Trophoblast cell (in vitro differentiated cells and primary cell): Measurements from ENCODE around the gene MYO1A.

ENCODE experiments used
- DNase-seq, 2 donors: peaks; one replicate each; pipeline ENCODE4 v3.0.0-alpha.2; 2016
- H2AFZ ChIP-seq: 2 replicates; pipeline ENCODE4 v1.6.1; 2013; ENCODE audit warnings: low read length, moderate library complexity, mild to moderate bottlenecking; ENCODE audit not compliant: insufficient read depth, poor library complexity
- H2AK5ac ChIP-seq: 2 replicates; pipeline ENCODE4 v1.6.1; 2013; ENCODE audit warnings: mild to moderate bottlenecking, low read length
- H2BK120ac ChIP-seq: 2 replicates; pipeline ENCODE4 v1.6.1; 2013; ENCODE audit warnings: low read length, mild to moderate bottlenecking, moderate library complexity; ENCODE audit not compliant: insufficient read depth, poor library complexity
- H2BK12ac ChIP-seq: 2 replicates; pipeline ENCODE4 v1.6.1; 2013; ENCODE audit warnings: mild to moderate bottlenecking, low read length, moderate library complexity
- H2BK5ac ChIP-seq: 2 replicates; pipeline ENCODE4 v1.6.1; 2013; ENCODE audit warnings: low read length, low read depth, moderate library complexity, mild to moderate bottlenecking; ENCODE audit not compliant: poor library complexity
- H3K14ac ChIP-seq: 2 replicates; pipeline ENCODE4 v1.6.1; 2013; ENCODE audit warnings: mild to moderate bottlenecking, low read length
- H3K18ac ChIP-seq: 2 replicates; pipeline ENCODE4 v1.6.1; 2013; ENCODE audit warnings: mild to moderate bottlenecking, low read length
- H3K23ac ChIP-seq: 2 replicates; pipeline ENCODE4 v1.6.1; 2013; ENCODE audit warnings: low read length
- H3K27ac ChIP-seq: 2 replicates; pipeline ENCODE4 v1.5.1; 2013; ENCODE audit warnings: low read depth, mild to moderate bottlenecking, inconsistent platforms, low read length, moderate library complexity
- H3K27me3 ChIP-seq: 2 replicates; pipeline ENCODE4 v1.6.1; 2013; ENCODE audit warnings: inconsistent platforms, mild to moderate bottlenecking, low read length, moderate library complexity; ENCODE audit not compliant: insufficient read depth
- H3K36me3 ChIP-seq, 2 experiments: 1 replicate in 1 of 2; 2 replicates in 1 of 2; pipeline ENCODE4 v1.6.1; 2013; ENCODE audit warnings: low read length in 2 of 2, mild to moderate bottlenecking in 2 of 2, moderate library complexity in 1 of 2; ENCODE audit not compliant: insufficient read depth in 2 of 2, control insufficient read depth in 1 of 2
- H3K4ac ChIP-seq: 2 replicates; pipeline ENCODE4 v1.6.1; 2013; ENCODE audit warnings: low read depth, mild to moderate bottlenecking, low read length, moderate library complexity
- H3K4me1 ChIP-seq, 2 experiments: 1 replicate in 1 of 2; 2 replicates in 1 of 2; pipeline ENCODE4 v1.6.1; 2013; ENCODE audit warnings: low read length in 2 of 2, mild to moderate bottlenecking in 2 of 2, moderate library complexity in 1 of 2; ENCODE audit not compliant: insufficient read depth in 2 of 2, control insufficient read depth in 1 of 2
- H3K4me2 ChIP-seq: 2 replicates; pipeline ENCODE4 v1.6.1; 2013; ENCODE audit warnings: inconsistent platforms, mild to moderate bottlenecking, low read length, moderate library complexity
- H3K4me3 ChIP-seq: 2 replicates; pipeline ENCODE4 v1.5.1; 2013; ENCODE audit warnings: mild to moderate bottlenecking, low read depth, low read length, inconsistent platforms
- H3K79me1 ChIP-seq: one replicate; pipeline ENCODE4 v1.6.1; 2013; ENCODE audit warnings: low read length
- H3K79me2 ChIP-seq: 2 replicates; pipeline ENCODE4 v1.6.1; 2013; ENCODE audit warnings: low read length, mild to moderate bottlenecking; ENCODE audit not compliant: control insufficient read depth, insufficient read depth, poor library complexity
- H3K9ac ChIP-seq: 2 replicates; pipeline ENCODE4 v1.6.1; 2013; ENCODE audit warnings: mild to moderate bottlenecking, low read length
- H3K9me3 ChIP-seq: 2 replicates; pipeline ENCODE4 v1.6.1; 2013; ENCODE audit warnings: low read depth, mild to moderate bottlenecking, control low read depth, inconsistent platforms, low read length; ENCODE audit not compliant: insufficient read depth
- H4K12ac ChIP-seq: 2 replicates; pipeline ENCODE4 v1.6.1; 2013; ENCODE audit warnings: low read depth, mild to moderate bottlenecking, low read length, moderate library complexity
- H4K8ac ChIP-seq: 2 replicates; pipeline ENCODE4 v1.6.1; 2013; ENCODE audit warnings: low read depth, mild to moderate bottlenecking, low read length, moderate library complexity
- H4K91ac ChIP-seq: one replicate; pipeline ENCODE4 v1.6.1; 2013; ENCODE audit warnings: low read depth, mild to moderate bottlenecking, low read length, moderate library complexity
- WGBS: extraction: QIAGEN DNeasy Blood & Tissue Kit; methylation state at CpG from one replicate; pipeline ENCODE4 v1.1.7; 2013; ENCODE audit warnings: missing lambda C conversion rate; ENCODE audit not compliant: insufficient read length, insufficient coverage; ENCODE audit errors: extremely low coverage; 5-methylcytosine and 5-hydroxymethylcytosine counted together

MYO1A gene

GRCh38 chr12:57040750-57041149 lies 9.2 kb downstream of the MYO1A start:
- no peak overlapping the region for H2AK5ac ChIP-seq
- H3K79me2 ChIP-seq, result no peaks in the 10 kb centered on the region
- H3K27me3 ChIP-seq, result no peaks in the 10 kb centered on the region
- H4K12ac ChIP-seq, result no peak overlapping the region
- peaks cover 1% of the 10 kb centered on the region for H3K9me3 ChIP-seq
- DNase-seq, result no peak
- H2BK12ac ChIP-seq, result no peak overlapping the region
- H4K8ac ChIP-seq, result no peak overlapping the region
- H2AFZ ChIP-seq, result no peak overlapping the region
- no peak overlapping the region for H2BK120ac ChIP-seq
- H3K4me2 ChIP-seq, result no peak overlapping the region
- H4K91ac ChIP-seq, result no peak overlapping the region
- no peak overlapping the region for H3K23ac ChIP-seq
- H3K14ac ChIP-seq, result no peak overlapping the region
- WGBS, result no CpG with 5 or more reads among the region's 2 CpGs
- H3K36me3 ChIP-seq, result no peaks in the 10 kb centered on the region
- no peak overlapping the region for H2BK5ac ChIP-seq
- H3K4me3 ChIP-seq, result no peak overlapping the region
- no peaks in the 10 kb centered on the region for H3K79me1 ChIP-seq
- no peak overlapping the region for H3K9ac ChIP-seq
- no peak overlapping the region for H3K18ac ChIP-seq
- H3K4ac ChIP-seq, result no peak overlapping the region
- no peak overlapping the region for H3K27ac ChIP-seq
- no peaks in the 10 kb centered on the region for H3K4me1 ChIP-seq

DNA sequence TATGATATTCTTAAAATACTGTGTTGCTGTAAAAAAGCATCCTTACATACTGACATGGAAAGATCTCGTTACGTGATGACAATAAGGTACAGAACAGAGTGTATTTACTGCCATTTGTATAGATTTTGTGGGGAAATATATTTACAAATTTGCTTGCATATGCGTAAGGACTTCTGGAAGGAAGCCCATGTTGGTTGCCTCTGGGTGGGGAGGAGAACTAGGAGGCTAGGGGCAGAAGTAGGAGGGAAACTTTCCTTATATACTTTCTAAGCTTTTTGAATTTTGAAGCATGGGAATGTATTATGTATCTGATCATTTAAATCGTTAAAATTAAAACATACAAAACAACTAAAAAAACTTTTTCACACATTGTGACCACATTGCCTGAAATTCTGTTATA lies 9.7 kb downstream of the MYO1A start:
- Histone ChIP-seq H3K79me1 (no peaks in the 10 kb centered on the region), H4K91ac (no peak overlapping the region), H2BK12ac (no peak overlapping the region), H3K9ac (no peak overlapping the region), H2BK5ac (no peak overlapping the region), H3K4me1 (no peaks in the 10 kb centered on the region), H3K27me3 (no peaks in the 10 kb centered on the region), H3K27ac (no peak overlapping the region), H3K23ac (no peak overlapping the region), H3K18ac (no peak overlapping the region), H3K4me2 (no peak overlapping the region), H4K8ac (no peak overlapping the region), H3K14ac (no peak overlapping the region), H4K12ac (no peak overlapping the region), H3K79me2 (no peaks in the 10 kb centered on the region), H2AFZ (no peak overlapping the region), H3K4me3 (no peak overlapping the region), H2BK120ac (no peak overlapping the region), H3K9me3 (peaks cover 1% of the 10 kb centered on the region), H3K36me3 (no peaks in the 10 kb centered on the region), H2AK5ac (no peak overlapping the region), H3K4ac (no peak overlapping the region)
- DNase-seq, result no peak
- no CpG with 5 or more reads among the region's 4 CpGs for WGBS

- Histone ChIP-seq H4K8ac (no peak overlapping the region), H2BK120ac (no peak overlapping the region), H4K91ac (no peak overlapping the region), H2BK12ac (no peak overlapping the region), H2BK5ac (no peak overlapping the region), H3K27ac (no peak overlapping the region), H3K27me3 (no peaks in the 10 kb centered on the region), H2AFZ (no peak overlapping the region), H3K18ac (no peak overlapping the region), H3K4me1 (peaks cover 0 to 3% of the 10 kb centered on the region in 2 experiments), H3K23ac (no peak overlapping the region), H3K4me3 (no peak overlapping the region), H3K79me1 (no peaks in the 10 kb centered on the region), H4K12ac (no peak overlapping the region), H3K36me3 (no peaks in the 10 kb centered on the region), H3K14ac (no peak overlapping the region), H3K4ac (no peak overlapping the region), H3K9me3 (peaks cover 1% of the 10 kb centered on the region), H3K9ac (no peak overlapping the region), H2AK5ac (no peak overlapping the region), H3K79me2 (no peaks in the 10 kb centered on the region), H3K4me2 (no peak overlapping the region)
- DNase-seq, result no peak
- WGBS, result no CpG with 5 or more reads among the region's 9 CpGs
Measured at GRCh38 chr12:57039016-57039798, 10.7 kb downstream of the MYO1A start.

- Histone ChIP-seq H2BK120ac (no peak overlapping the region), H3K27me3 (no peaks in the 10 kb centered on the region), H4K12ac (no peak overlapping the region), H2AK5ac (no peak overlapping the region), H3K79me2 (no peaks in the 10 kb centered on the region), H3K4me3 (no peak overlapping the region), H3K14ac (no peak overlapping the region), H3K79me1 (no peaks in the 10 kb centered on the region), H3K4ac (no peak overlapping the region), H3K36me3 (no peaks in the 10 kb centered on the region), H2BK5ac (no peak overlapping the region), H3K18ac (no peak overlapping the region), H3K23ac (no peak overlapping the region), H3K4me1 (peaks cover 0 to 3% of the 10 kb centered on the region in 2 experiments), H3K9me3 (peaks cover 1% of the 10 kb centered on the region), H4K8ac (no peak overlapping the region), H4K91ac (no peak overlapping the region), H3K27ac (no peak overlapping the region), H3K4me2 (no peak overlapping the region), H2BK12ac (no peak overlapping the region), H3K9ac (no peak overlapping the region), H2AFZ (no peak overlapping the region)
- DNase-seq, result no peak
- WGBS, result no CpG with 5 or more reads among the region's 3 CpGs
Measured at GRCh38 chr12:57037264-57037663, 12.7 kb downstream of the MYO1A start.
